Epithelial cell of esophagus (primary cell): ENCODE measurements around the gene ESM1.

ENCODE experiments used
- DNase-seq: peaks from one replicate; pipeline ENCODE4 v3.0.0; 2010; ENCODE audit warnings: low read depth
- H3K4me3 ChIP-seq: 2 replicates; pipeline ENCODE4 v1.5.1; 2011; ENCODE audit warnings: mild to moderate bottlenecking, low read length, control low read depth
- CTCF ChIP-seq: IDR thresholded peaks from 2 replicates; pipeline ENCODE4 v1.5.1; 2011; ENCODE audit warnings: low read depth, mild to moderate bottlenecking, low read length, control low read depth, inconsistent platforms; ENCODE audit not compliant: insufficient read depth; ENCODE audit errors: missing control alignments

Gene ESM1

GRCh38 chr5:54988218-54988617, 2.8 kb upstream of the ESM1 start:
- H3K4me3 ChIP-seq = no peak overlapping the region
- DNase-seq = no peak
- no peak for TF ChIP-seq CTCF

DNA sequence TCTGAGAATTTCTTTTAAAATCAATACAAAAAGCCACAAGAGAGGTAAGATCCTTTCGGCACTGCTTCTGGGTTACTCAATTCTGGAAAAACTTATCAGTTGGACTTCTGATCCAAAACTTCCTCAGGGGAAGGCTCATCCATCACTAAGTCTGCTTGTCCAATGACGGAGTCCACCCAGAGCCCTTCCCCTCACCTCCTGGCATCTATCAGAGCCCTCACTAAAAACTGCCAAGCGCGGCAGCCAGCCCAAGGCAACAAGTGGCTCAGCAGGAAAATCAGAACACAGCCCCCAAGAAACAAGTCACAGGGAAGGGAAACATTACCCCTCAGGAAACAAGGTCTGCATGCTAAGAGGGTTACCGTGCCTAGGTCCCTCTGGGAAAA, 869 bp upstream of the ESM1 start:
- no peak overlapping the region for H3K4me3 ChIP-seq
- DNase-seq = no peak
- TF ChIP-seq CTCF = no peak

GRCh38 chr5:54981928-54982327, 3.5 kb downstream of the ESM1 start:
- TF ChIP-seq CTCF = no peak
- no peak overlapping the region for H3K4me3 ChIP-seq
- no peak for DNase-seq

DNA sequence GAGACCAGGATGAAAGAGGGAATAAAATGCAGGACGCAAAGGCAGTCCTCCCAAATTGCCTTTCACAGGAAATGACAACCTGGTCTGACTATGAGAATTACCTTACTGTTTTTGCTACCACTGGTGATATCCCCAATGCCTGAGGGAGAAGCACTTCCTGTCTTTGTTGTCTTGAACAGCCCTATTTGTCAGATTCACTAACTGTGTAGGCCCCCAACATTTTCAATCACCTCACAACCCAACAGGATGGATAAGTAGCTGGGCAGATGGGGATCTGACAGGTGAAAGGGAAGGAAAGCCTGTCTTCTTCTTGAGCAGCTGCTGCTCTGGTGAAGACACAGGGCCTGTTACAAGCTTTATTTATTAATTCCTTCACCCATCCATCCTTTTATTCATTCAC, 9.7 kb downstream of the ESM1 start:
- no peak overlapping the region for H3K4me3 ChIP-seq
- TF ChIP-seq CTCF = no peak
- no peak for DNase-seq

DNA sequence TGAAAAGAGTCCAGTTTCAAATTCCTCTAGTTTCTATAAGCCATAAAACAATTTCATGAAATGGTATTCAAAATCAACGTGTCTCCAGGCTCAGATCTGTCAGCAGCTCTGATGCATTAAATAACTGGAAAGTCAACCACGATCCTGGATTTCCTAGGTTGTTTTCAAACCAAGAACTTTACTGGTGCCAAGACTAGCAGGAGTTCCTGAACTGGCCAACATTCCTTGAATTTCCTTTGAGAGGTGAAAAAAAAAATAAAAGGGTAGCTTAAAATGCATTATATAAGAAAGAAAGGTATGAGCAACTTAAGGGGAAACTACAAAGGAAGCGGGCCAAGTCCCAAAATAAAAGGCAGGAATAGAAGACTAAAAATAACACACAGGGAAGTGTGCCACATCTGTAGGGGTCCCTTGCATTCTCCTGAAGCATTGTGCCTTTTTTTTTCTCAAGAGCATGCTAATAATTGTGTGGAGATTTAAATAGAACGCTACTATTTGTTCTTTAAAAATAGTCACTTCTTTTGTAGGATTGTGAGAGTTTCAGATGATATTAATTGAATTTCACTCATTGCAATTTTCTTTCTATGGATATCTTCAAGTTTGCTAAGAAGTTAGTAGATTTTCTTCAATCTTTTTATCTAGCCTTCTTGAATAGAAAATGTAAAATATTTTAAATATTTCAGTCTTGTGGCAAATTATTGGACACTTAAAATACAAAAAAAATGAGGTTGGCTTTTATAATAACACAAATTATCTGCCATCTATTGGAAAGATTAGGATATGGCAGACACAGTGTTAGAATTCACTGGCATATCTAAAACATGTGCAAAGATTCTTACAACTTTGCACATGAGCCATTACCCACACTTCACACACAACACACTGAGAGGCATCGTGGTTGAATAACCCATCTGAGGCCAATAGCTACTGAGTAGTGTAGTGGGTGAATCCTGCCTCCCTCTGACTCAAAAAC, 15.3 kb downstream of the ESM1 start:
- no peak overlapping the region for H3K4me3 ChIP-seq
- TF ChIP-seq CTCF = no peak
- no peak for DNase-seq

DNA sequence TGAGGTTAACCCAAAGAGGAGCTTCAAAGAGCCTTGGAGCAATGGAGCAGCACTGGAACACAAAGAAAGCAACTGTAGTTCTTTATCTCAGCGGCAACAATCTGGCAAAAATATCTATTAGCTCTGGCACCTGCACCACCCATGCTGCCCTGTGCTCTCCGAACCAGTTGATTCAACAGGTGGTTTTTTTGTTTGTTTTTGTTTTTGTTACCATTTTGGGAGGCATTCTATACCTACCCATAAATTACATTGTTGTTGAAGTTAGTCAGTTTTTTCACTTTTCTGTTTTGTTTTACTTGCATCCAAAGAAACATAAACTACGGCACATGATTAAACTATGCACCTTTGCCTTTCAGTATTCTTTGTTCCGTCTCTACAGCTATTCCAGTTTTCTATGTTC, 16.2 kb downstream of the ESM1 start:
- H3K4me3 ChIP-seq = no peak overlapping the region
- no peak for TF ChIP-seq CTCF
- DNase-seq = no peak

GRCh38 chr5:54965806-54966205, 19.6 kb downstream of the ESM1 start:
- no peak for TF ChIP-seq CTCF
- no peak overlapping the region for H3K4me3 ChIP-seq
- no peak for DNase-seq
